Measurements from ENCODE around the gene SERGEF. TPM values are rescaled to one million over a fixed set of nuclear protein-coding genes. Genes with fewer than 3 reads are reported as not detected.

SERGEF gene
- polyA plus RNA-seq, 1 of the 3 experiments (the other 2 are of a cell fraction): 23.1 TPM

GRCh38 chr11:17778352-17778751, 234.5 kb downstream of the SERGEF start:
- Histone ChIP-seq H3K4me3 (ENCODE audit: low read depth in 2 of 2, low read length in 1 of 2) (no peak overlapping the region), H3F3A (replicated peaks; ENCODE audit: insufficient read depth) (no peaks in the 10 kb centered on the region), H3K4me1 (ENCODE audit: control insufficient read depth in 1 of 2, insufficient read depth in 2 of 2, low read depth in 1 of 2, low read length in 1 of 2) (no peaks in the 10 kb centered on the region), H2AFZ (ENCODE audit: low read depth) (no peak overlapping the region), H3K9ac (no peak overlapping the region), H3K36me3 (replicated peaks in 1 of 2; ENCODE audit: control insufficient read depth in 1 of 2, insufficient read depth in 2 of 2, low read length in 1 of 2) (no peaks in the 10 kb centered on the region), H3K4me2 (no peak overlapping the region), H3K79me2 (ENCODE audit: insufficient read depth) (no peaks in the 10 kb centered on the region), H3K27ac (ENCODE audit: low read depth in 2 of 2, low read length in 1 of 2) (no peak overlapping the region), H3K27me3 (ENCODE audit: insufficient read depth) (no peaks in the 10 kb centered on the region), H3K9me3 (no peaks in the 10 kb centered on the region), H3K9me2 (no peaks in the 10 kb centered on the region), H4K20me1 (ENCODE audit: insufficient read depth) (no peaks in the 10 kb centered on the region)
- CTCF ChIA-PET: no interaction called here
- 72% methylated on average over 5 of the region's 5 CpGs for WGBS (ENCODE audit: low lambda C conversion rate)
- no peak for DNase-seq
- POLR2A ChIA-PET: no interaction called here
- TF ChIP-seq ELF1 (IDR thresholded peaks at IDR 0.05): no peak
- no peak for TF ChIP-seq SMC3 (IDR thresholded peaks at IDR 0.05; ENCODE audit: low read depth, low read length)
- no peak for TF ChIP-seq RCOR1 (IDR thresholded peaks at IDR 0.05; ENCODE audit: low read length)
- no peak for TF ChIP-seq SIN3A (IDR thresholded peaks at IDR 0.05; ENCODE audit: borderline replicate concordance, low read depth, low read length)
- TF ChIP-seq YY1 (IDR thresholded peaks at IDR 0.05; ENCODE audit: low read depth): no peak
- no peak for TF ChIP-seq IRF3 (IDR thresholded peaks at IDR 0.05; ENCODE audit: low read depth, low read length)
- TF ChIP-seq ZBTB33 (IDR thresholded peaks at IDR 0.05; ENCODE audit: borderline replicate concordance, low read depth): no peak
- no peak for TF ChIP-seq GABPA (IDR thresholded peaks at IDR 0.05; ENCODE audit: low read depth)
- TF ChIP-seq GATA2 (CRISPR knock-in tag; IDR thresholded peaks at IDR 0.05): no peak

- no peaks in the 10 kb centered on the region for H3K36me3 ChIP-seq (replicated peaks in 1 of 2; ENCODE audit: control insufficient read depth in 1 of 2, insufficient read depth in 2 of 2, low read length in 1 of 2)
- no peaks in the 10 kb centered on the region for H4K20me1 ChIP-seq (ENCODE audit: insufficient read depth)
- H3K4me2 ChIP-seq: no peak overlapping the region
- 72% methylated on average over 13 of the region's 13 CpGs for WGBS (ENCODE audit: low lambda C conversion rate)
- no peaks in the 10 kb centered on the region for H3K79me2 ChIP-seq (ENCODE audit: insufficient read depth)
- ChIA-PET CTCF (no interaction called here), POLR2A (no interaction called here)
- no peak overlapping the region for H3K27ac ChIP-seq (ENCODE audit: low read depth in 2 of 2, low read length in 1 of 2)
- H3K9me3 ChIP-seq: no peaks in the 10 kb centered on the region
- H3K9ac ChIP-seq: no peak overlapping the region
- no peaks in the 10 kb centered on the region for H3K9me2 ChIP-seq
- no peaks in the 10 kb centered on the region for H3F3A ChIP-seq (replicated peaks; ENCODE audit: insufficient read depth)
- no peak for DNase-seq
- H3K4me3 ChIP-seq (ENCODE audit: low read depth in 2 of 2, low read length in 1 of 2): no peak overlapping the region
- H2AFZ ChIP-seq (ENCODE audit: low read depth): no peak overlapping the region
- no peaks in the 10 kb centered on the region for H3K4me1 ChIP-seq (ENCODE audit: control insufficient read depth in 1 of 2, insufficient read depth in 2 of 2, low read depth in 1 of 2, low read length in 1 of 2)
- no peaks in the 10 kb centered on the region for H3K27me3 ChIP-seq (ENCODE audit: insufficient read depth)
- TF ChIP-seq RXRA (IDR thresholded peaks at IDR 0.05; ENCODE audit: borderline replicate concordance, low read depth) (no peak), MAX (IDR thresholded peaks at IDR 0.05; ENCODE audit: low read depth) (no peak), ELF1 (IDR thresholded peaks at IDR 0.05) (no peak), GATA2 (CRISPR knock-in tag; IDR thresholded peaks at IDR 0.05) (no peak), PBX3 (IDR thresholded peaks at IDR 0.05) (no peak), ZBTB33 (IDR thresholded peaks at IDR 0.05; ENCODE audit: borderline replicate concordance, low read depth) (no peak), NFIC (IDR thresholded peaks at IDR 0.05; ENCODE audit: borderline replicate concordance) (no peak), CTCF (IDR thresholded peaks at IDR 0.05) (no peak), MXI1 (IDR thresholded peaks at IDR 0.05; ENCODE audit: low read depth, low read length) (no peak), POLR2AphosphoS5 (IDR thresholded peaks at IDR 0.05; ENCODE audit: low read depth, low read length) (no peak), TAF1 (IDR thresholded peaks at IDR 0.05; ENCODE audit: borderline replicate concordance, low read depth, low read length) (no peak), JUND (IDR thresholded peaks at IDR 0.05) (no peak), RCOR1 (IDR thresholded peaks at IDR 0.05; ENCODE audit: low read length) (no peak), FOSL2 (IDR thresholded peaks at IDR 0.05; ENCODE audit: borderline replicate concordance, low read depth) (no peak), SMC3 (IDR thresholded peaks at IDR 0.05; ENCODE audit: low read depth, low read length) (no peak), GABPA (IDR thresholded peaks at IDR 0.05; ENCODE audit: low read depth) (no peak)
Measured at GRCh38 chr11:17777738-17778091, 235.1 kb downstream of the SERGEF start.

Measured in SK-N-SH (cell line).